Urinary bladder (tissue), 4 donors: ENCODE measurements around the gene SSH2. TPM values are rescaled to one million over a fixed set of nuclear protein-coding genes. Genes with fewer than 3 reads are reported as not detected.

Source experiments
- DNase-seq: peaks from one replicate; pipeline ENCODE4 v3.0.0-alpha.2; 2015; ENCODE audit errors: extremely low spot score
- H3K27ac ChIP-seq: one replicate; pipeline ENCODE4 v1.5.1; 2013; ENCODE audit warnings: low read depth, mild to moderate bottlenecking, moderate library complexity
- H3K36me3 ChIP-seq: one replicate; pipeline ENCODE4 v1.6.1; 2013; ENCODE audit warnings: mild to moderate bottlenecking, moderate library complexity; ENCODE audit not compliant: insufficient read depth
- H3K4me1 ChIP-seq: one replicate; pipeline ENCODE4 v1.6.1; 2013; ENCODE audit warnings: mild to moderate bottlenecking, moderate library complexity; ENCODE audit not compliant: insufficient read depth
- H3K4me3 ChIP-seq: one replicate; pipeline ENCODE4 v1.5.1; 2013; ENCODE audit warnings: low read depth, low read length
- WGBS: extraction: QIAGEN DNeasy Blood & Tissue Kit; methylation state at CpG from one replicate; pipeline ENCODE4 v1.1.7; 2013; 5-methylcytosine and 5-hydroxymethylcytosine counted together
- polyA plus RNA-seq: library from polyadenylated mRNA; stranded (reverse); fragments of 200-250 nt; gene quantifications from one replicate; pipeline ENCODE4 v1.2.3, GENCODE V29; 2013
- total RNA-seq: library from RNA; depleted of rRNA; stranded (reverse); fragments of >200 nt; gene quantifications from one replicate; pipeline ENCODE4 v1.2.3, GENCODE V29; 2014
- donor health status: healthy with polysubstance abuse.
- donor health status: healthy.

The SSH2 gene
- total and polyA plus RNA-seq, 2 donors = 11.9 to 18.0 TPM

GRCh38 chr17:29713626-29714025 is 216.4 kb downstream of the SSH2 start:
- no peaks in the 10 kb centered on the region for H3K4me1 ChIP-seq
- no peak for DNase-seq
- no peaks in the 10 kb centered on the region for H3K36me3 ChIP-seq
- no peak overlapping the region for H3K27ac ChIP-seq
- H3K4me3 ChIP-seq = no peak overlapping the region

GRCh38 chr17:29711588-29712385 is 218.2 kb downstream of the SSH2 start:
- H3K27ac ChIP-seq = no peak overlapping the region

GRCh38 chr17:29710891-29711418 is 219.1 kb downstream of the SSH2 start:
- Histone ChIP-seq H3K4me1 (no peaks in the 10 kb centered on the region), H3K4me3 (no peak overlapping the region), H3K36me3 (no peaks in the 10 kb centered on the region), H3K27ac (no peak overlapping the region)
- 80% methylated on average over 5 of the region's 5 CpGs for WGBS
- DNase-seq = no peak

More at GRCh38 chr17:29711588-29712385, 218.2 kb downstream of the SSH2 start:
- Histone ChIP-seq H3K36me3 (no peaks in the 10 kb centered on the region), H3K4me3 (no peak overlapping the region), H3K4me1 (no peaks in the 10 kb centered on the region)
- no peak for DNase-seq
- 88% methylated on average over 11 of the region's 11 CpGs for WGBS

GRCh38 chr17:29710520-29710884 is 219.5 kb downstream of the SSH2 start:
- no peaks in the 10 kb centered on the region for H3K4me1 ChIP-seq
- H3K4me3 ChIP-seq = no peak overlapping the region
- H3K36me3 ChIP-seq = no peaks in the 10 kb centered on the region
- no peak overlapping the region for H3K27ac ChIP-seq
- no peak for DNase-seq
- WGBS = 72% methylated on average over 1 of the region's 1 CpG

GRCh38 chr17:29709866-29710519 is 220.0 kb downstream of the SSH2 start:
- Histone ChIP-seq H3K36me3 (no peaks in the 10 kb centered on the region), H3K4me1 (no peaks in the 10 kb centered on the region), H3K27ac (no peak overlapping the region), H3K4me3 (no peak overlapping the region)
- WGBS = 43% methylated on average over 3 of the region's 3 CpGs
- DNase-seq = no peak

GRCh38 chr17:29707212-29707571 is 222.8 kb downstream of the SSH2 start:
- H3K4me1 ChIP-seq = no peaks in the 10 kb centered on the region
- no peak overlapping the region for H3K27ac ChIP-seq
- H3K4me3 ChIP-seq = no peak overlapping the region
- H3K36me3 ChIP-seq = peaks cover 5% of the 10 kb centered on the region
- no peak for DNase-seq

- H3K36me3 ChIP-seq = peaks cover 5% of the 10 kb centered on the region
- no peak overlapping the region for H3K4me3 ChIP-seq
- no peaks in the 10 kb centered on the region for H3K4me1 ChIP-seq
- no peak for DNase-seq
- no peak overlapping the region for H3K27ac ChIP-seq
Measured at GRCh38 chr17:29706045-29706431, 224.0 kb downstream of the SSH2 start.

GRCh38 chr17:29705386-29705785 is 224.6 kb downstream of the SSH2 start:
- H3K4me3 ChIP-seq = no peak overlapping the region
- DNase-seq = no peak
- H3K27ac ChIP-seq = peak overlapping the region; percentile 38
- 82% methylated on average over 3 of the region's 3 CpGs for whole genome bisulfite sequencing
- H3K4me1 ChIP-seq = no peaks in the 10 kb centered on the region
- peaks cover 5% of the 10 kb centered on the region for H3K36me3 ChIP-seq

GRCh38 chr17:29699283-29699682 is 230.7 kb downstream of the SSH2 start:
- Histone ChIP-seq H3K4me1 (no peaks in the 10 kb centered on the region), H3K27ac (no peak overlapping the region), H3K36me3 (peaks cover 7% of the 10 kb centered on the region), H3K4me3 (no peak overlapping the region)
- WGBS = 37% methylated on average over 2 of the region's 2 CpGs
- no peak for DNase-seq

GRCh38 chr17:29698837-29699236 is 231.2 kb downstream of the SSH2 start:
- Histone ChIP-seq H3K36me3 (peaks cover 7% of the 10 kb centered on the region), H3K4me1 (no peaks in the 10 kb centered on the region), H3K27ac (no peak overlapping the region), H3K4me3 (no peak overlapping the region)
- no peak for DNase-seq
- whole genome bisulfite sequencing = 51% methylated on average over 1 of the region's 1 CpG

- WGBS = 88% methylated on average over 6 of the region's 6 CpGs
- Histone ChIP-seq H3K27ac (no peak overlapping the region), H3K4me3 (no peak overlapping the region), H3K36me3 (peaks cover 7% of the 10 kb centered on the region), H3K4me1 (no peaks in the 10 kb centered on the region)
- no peak for DNase-seq
Measured at GRCh38 chr17:29698019-29698777, 231.8 kb downstream of the SSH2 start.

GRCh38 chr17:29697371-29697770 is 232.7 kb downstream of the SSH2 start:
- H3K36me3 ChIP-seq = peaks cover 2% of the 10 kb centered on the region
- H3K4me1 ChIP-seq = no peaks in the 10 kb centered on the region
- DNase-seq = no peak
- no peak overlapping the region for H3K27ac ChIP-seq
- H3K4me3 ChIP-seq = no peak overlapping the region
- 86% methylated on average over 3 of the region's 3 CpGs for WGBS

GRCh38 chr17:29694918-29695563 is 235.0 kb downstream of the SSH2 start:
- WGBS = 88% methylated on average over 5 of the region's 5 CpGs
- Histone ChIP-seq H3K36me3 (peaks cover 1% of the 10 kb centered on the region), H3K4me3 (no peak overlapping the region), H3K27ac (no peak overlapping the region), H3K4me1 (no peaks in the 10 kb centered on the region)
- DNase-seq = no peak
